Measurements from ENCODE around the gene WDR38. TPM values are rescaled to one million over a fixed set of nuclear protein-coding genes. Genes with fewer than 3 reads are reported as not detected.

WDR38 gene
- total and polyA plus RNA-seq, 2 of the 13 experiments (the other 11 are each of a cell fraction or from before 2014, with no cell fraction given): not detected

GRCh38 chr9:124897570-124898460 is 44.6 kb downstream of the WDR38 start:
- Histone ChIP-seq H3K36me3 (replicated peaks in 1 of 2; ENCODE audit: control insufficient read depth in 1 of 2, insufficient read depth in 2 of 2, low read length in 2 of 2) (peaks cover 10 to 32% of the 10 kb centered on the region in 2 experiments; a peak in 4 of 5 replicates), H3K4me1 (ENCODE audit: insufficient read depth, low read length) (peaks cover 23% of the 10 kb centered on the region), H3K4me2 (ENCODE audit: low read depth, low read length) (peak overlapping the region; percentile 20; the same call in 1 of the 2 replicates), H3K4me3 (replicated peaks in 1 of 3; ENCODE audit: insufficient read depth in 1 of 3, low read depth in 2 of 3, low read length in 3 of 3) (no peak overlapping the region), H3K79me2 (ENCODE audit: insufficient read depth, low read length) (no peaks in the 10 kb centered on the region), H2AFZ (ENCODE audit: low read length) (no peak overlapping the region), H3K9me3 (ENCODE audit: low read length) (no peaks in the 10 kb centered on the region), H3K9ac (ENCODE audit: insufficient read depth, low read depth, low read length) (peak overlapping the region; percentile 15; the same call in 1 of the 2 replicates), H3K27me3 (ENCODE audit: control insufficient read depth in 1 of 2, insufficient read depth in 2 of 2, low read length in 2 of 2) (no peaks in the 10 kb centered on the region), H4K20me1 (ENCODE audit: insufficient read depth, low read length) (no peaks in the 10 kb centered on the region), H3K27ac (ENCODE audit: extremely low read length, insufficient read depth, low read length) (peak overlapping the region; percentile 67)
- POLR2A ChIA-PET: interaction anchor here (0.6 to 1.7 kb wide), 4 partner anchors 13 to 344 kb away, joined by 3 to 8 read pairs (median 4); partner anchors contain the start of genes HSPA5 and RPL35
- CTCF ChIA-PET (ENCODE audit: low intra/inter-chr PET ratio, low total read pairs): no interaction called here
- FAIRE-seq (peak; percentile 76), DNase-seq (ENCODE audit: low spot score) (peak; percentile 91), ATAC-seq (peak; percentile 93)
- TSS peak; percentile 74 for BruUV-seq (replicated peaks)
- intact Hi-C loops (cut with micrococcal nuclease; ENCODE audit: unreplicated experiment) (no loop called here), in situ Hi-C loops (cut with HindIII; ENCODE audit: extremely low pct_ligation_motif_present, low pct_unique_long_range_greater_than_20kb) (no loop called here)
- whole genome bisulfite sequencing (ENCODE audit: low lambda C conversion rate): 62% methylated on average over 6 of the region's 6 CpGs
- no peak for TF ChIP-seq ZBTB7B (CRISPR knock-in tag; IDR thresholded peaks at IDR 0.05)
- TF ChIP-seq ZNF331 (CRISPR knock-in tag; IDR thresholded peaks at IDR 0.05): peak; percentile 78; the same call in 1 of the 2 replicates
- TF ChIP-seq ZNF414 (CRISPR knock-in tag; IDR thresholded peaks at IDR 0.05): 0 out of 2 replicates have a peak, but pooled peaks have one; percentile 33
- TF ChIP-seq ZNF770 (CRISPR knock-in tag; IDR thresholded peaks at IDR 0.05): peak; percentile 30; the same call in 1 of the 2 replicates
- peak; percentile 28; the same call in 1 of the 2 replicates for TF ChIP-seq HOXA3 (CRISPR knock-in tag; IDR thresholded peaks at IDR 0.05)
- peak; percentile 43; the same call in 1 of the 2 replicates for TF ChIP-seq HDAC2 (CRISPR knock-in tag; IDR thresholded peaks at IDR 0.05)
- TF ChIP-seq CBX2 (IDR thresholded peaks at IDR 0.05; ENCODE audit: low read depth, low read length): no peak
- no peak for TF ChIP-seq CBX2 (CRISPR knock-in tag; IDR thresholded peaks at IDR 0.05; ENCODE audit: low read depth)
- 0 out of 2 replicates have a peak, but pooled peaks have one; percentile 28 for TF ChIP-seq IKZF5 (CRISPR knock-in tag; IDR thresholded peaks at IDR 0.05)
- peak; percentile 79; the same call in 1 of the 2 replicates for TF ChIP-seq NFKBIZ (CRISPR knock-in tag; IDR thresholded peaks at IDR 0.05)
- TF ChIP-seq MED1 (CRISPR knock-in tag; IDR thresholded peaks at IDR 0.05): peak; percentile 71
- TF ChIP-seq SAP130 (CRISPR knock-in tag; IDR thresholded peaks at IDR 0.05; ENCODE audit: low read depth): peak; percentile 70
- TF ChIP-seq ZC3H4 (CRISPR knock-in tag; IDR thresholded peaks at IDR 0.05; ENCODE audit: borderline replicate concordance): no peak
- peak in 1 of 2 experiments; percentile 66; a peak in 1 of 4 replicates for TF ChIP-seq KLF16 (CRISPR knock-in tag; IDR thresholded peaks at IDR 0.05)
- no peak for TF ChIP-seq ZNF589 (CRISPR knock-in tag; conservative IDR thresholded peaks at IDR 0.05)
- peak; percentile 40; the same call in 1 of the 2 replicates for TF ChIP-seq HOMEZ (CRISPR knock-in tag; IDR thresholded peaks at IDR 0.05; ENCODE audit: low read depth)
- TF ChIP-seq ZNF773 (CRISPR knock-in tag; IDR thresholded peaks at IDR 0.05; ENCODE audit: borderline replicate concordance): no peak
- no peak for TF ChIP-seq RFXANK (CRISPR knock-in tag; IDR thresholded peaks at IDR 0.05)
- peak; percentile 81 for TF ChIP-seq FOSL2 (CRISPR knock-in tag; IDR thresholded peaks at IDR 0.05)
